Mammary epithelial cell (primary cell): ENCODE results near the gene PTPRT.

Experiments used
- EZH2 ChIP-seq: IDR thresholded peaks from 2 replicates; pipeline ENCODE4 v1.6.1; 2012; ENCODE audit warnings: low read length, inconsistent platforms, borderline replicate concordance
- TF ChIP-seq, protein P1 (sequence below), 2 donors: IDR thresholded peaks in 1 of 2; conservative IDR thresholded peaks in 1 of 2; 2 replicates each; pipeline ENCODE4 v1.5.1; 2011 to 2012; ENCODE audit warnings: inconsistent platforms in 2 of 2, low read length in 2 of 2, mild to moderate bottlenecking in 2 of 2, control low read depth in 1 of 2, low read depth in 1 of 2; ENCODE audit not compliant: insufficient read depth in 1 of 2; ENCODE audit errors: extremely low read depth in 1 of 2

DNA sequence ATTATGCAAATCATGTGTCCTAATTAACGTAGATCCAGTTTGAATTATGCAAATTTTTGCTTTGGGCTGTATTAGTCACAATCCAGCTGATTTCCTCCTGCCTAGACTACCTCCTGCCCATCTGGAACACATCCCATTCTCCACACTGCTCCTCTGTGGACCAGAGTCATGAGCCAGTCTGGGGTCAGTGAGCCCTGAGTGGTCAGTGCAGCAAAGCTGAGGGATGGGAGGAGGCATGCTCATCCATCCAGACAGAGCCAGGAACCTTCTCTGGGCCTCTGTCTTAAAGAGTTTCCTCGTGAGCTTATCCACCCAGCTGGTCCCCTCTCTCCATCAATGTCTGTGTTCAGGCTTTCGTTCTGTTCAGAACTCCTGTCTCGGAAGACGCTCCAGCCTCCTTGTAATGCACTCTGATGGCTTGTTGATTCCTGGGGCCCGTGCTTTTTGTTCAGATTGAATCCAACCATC lies 747.8 kb downstream of the PTPRT start:
- TF ChIP-seq, protein P1, sequence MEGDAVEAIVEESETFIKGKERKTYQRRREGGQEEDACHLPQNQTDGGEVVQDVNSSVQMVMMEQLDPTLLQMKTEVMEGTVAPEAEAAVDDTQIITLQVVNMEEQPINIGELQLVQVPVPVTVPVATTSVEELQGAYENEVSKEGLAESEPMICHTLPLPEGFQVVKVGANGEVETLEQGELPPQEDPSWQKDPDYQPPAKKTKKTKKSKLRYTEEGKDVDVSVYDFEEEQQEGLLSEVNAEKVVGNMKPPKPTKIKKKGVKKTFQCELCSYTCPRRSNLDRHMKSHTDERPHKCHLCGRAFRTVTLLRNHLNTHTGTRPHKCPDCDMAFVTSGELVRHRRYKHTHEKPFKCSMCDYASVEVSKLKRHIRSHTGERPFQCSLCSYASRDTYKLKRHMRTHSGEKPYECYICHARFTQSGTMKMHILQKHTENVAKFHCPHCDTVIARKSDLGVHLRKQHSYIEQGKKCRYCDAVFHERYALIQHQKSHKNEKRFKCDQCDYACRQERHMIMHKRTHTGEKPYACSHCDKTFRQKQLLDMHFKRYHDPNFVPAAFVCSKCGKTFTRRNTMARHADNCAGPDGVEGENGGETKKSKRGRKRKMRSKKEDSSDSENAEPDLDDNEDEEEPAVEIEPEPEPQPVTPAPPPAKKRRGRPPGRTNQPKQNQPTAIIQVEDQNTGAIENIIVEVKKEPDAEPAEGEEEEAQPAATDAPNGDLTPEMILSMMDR (conservative IDR thresholded peaks at IDR 0.05 in 1 of 2, IDR thresholded peaks at IDR 0.05 in 1 of 2; ENCODE audit: extremely low read depth in 1 of 2, insufficient read depth in 1 of 2, low read depth in 1 of 2, low read length in 2 of 2): no peak
- TF ChIP-seq EZH2: no peak
